WTC11 (cell line): Measurements from ENCODE around the gene PUS1. TPM values are rescaled to one million over a fixed set of nuclear protein-coding genes. Genes with fewer than 3 reads are reported as not detected.

ENCODE experiments used
- ATAC-seq: fragments of 200-7000 bp; cut with Tn5 transposase; 2 replicates; pipeline ENCODE4 v1.10.0; 2021; ENCODE audit warnings: mild to moderate bottlenecking, moderate library complexity
- CTCF ChIA-PET: fragments of 300-600 bp; sonication (Branson Sonifier 250); formaldehyde crosslinking; loops from one replicate; lab custom pipeline; 2021; ENCODE audit warnings: antibody characterized with exemption; lab: Charles Lee
- POLR2A ChIA-PET: fragments of 350-600 bp; sonication (Branson Sonifier 250); formaldehyde crosslinking; loops from one replicate; lab custom pipeline; 2021; ENCODE audit warnings: antibody characterized with exemption; lab: Charles Lee
- DNase-seq: peaks from one replicate; pipeline ENCODE4 v3.0.0; 2021; ENCODE audit warnings: low spot score
- H3K27ac Mint-ChIP-seq: 2 replicates; pipeline ENCODE4 v1.8.0; 2021; ENCODE audit warnings: mixed read lengths
- H3K27me3 Mint-ChIP-seq: 2 replicates; pipeline ENCODE4 v1.8.0; 2021; ENCODE audit warnings: low read depth, mild to moderate bottlenecking, moderate library complexity, mixed read lengths
- H3K36me3 Mint-ChIP-seq: 2 replicates; pipeline ENCODE4 v1.8.0; 2021; ENCODE audit warnings: mixed read lengths
- H3K4me1 Mint-ChIP-seq: 2 replicates; pipeline ENCODE4 v1.8.0; 2022; ENCODE audit warnings: mixed read lengths
- H3K4me3 Mint-ChIP-seq: 2 replicates; pipeline ENCODE4 v1.8.0; 2021; ENCODE audit warnings: mild to moderate bottlenecking, moderate library complexity, mixed read lengths
- H3K9me3 Mint-ChIP-seq: 2 replicates; pipeline ENCODE4 v1.8.0; 2021; ENCODE audit warnings: mixed read lengths
- FOXK1 ChIP-seq: sonication (generic); formaldehyde crosslinking; IDR thresholded peaks from 2 replicates; pipeline ENCODE4 v1.8.0; 2022; ENCODE audit warnings: mild to moderate bottlenecking, moderate library complexity, missing genetic modification reagents
- FOXP1 ChIP-seq: sonication (generic); formaldehyde crosslinking; IDR thresholded peaks from 2 replicates; pipeline ENCODE4 v1.8.0; 2022; ENCODE audit warnings: missing genetic modification reagents, mild to moderate bottlenecking, moderate library complexity, borderline replicate concordance
- JAZF1 ChIP-seq: fragments of 250-450 bp; sonication (Bioruptor Pico); IDR thresholded peaks from 2 replicates; pipeline ENCODE4 v1.9.0; 2021; ENCODE audit warnings: moderate library complexity, mild to moderate bottlenecking, inconsistent platforms
- NR2C2 ChIP-seq: sonication (generic); formaldehyde crosslinking; IDR thresholded peaks from 2 replicates; pipeline ENCODE4 v1.8.0; 2022; ENCODE audit warnings: mild to moderate bottlenecking, missing genetic modification reagents
- TCF7 ChIP-seq: sonication (generic); formaldehyde crosslinking; IDR thresholded peaks from 2 replicates; pipeline ENCODE4 v1.8.0; 2022; ENCODE audit warnings: mild to moderate bottlenecking, low read depth, missing genetic modification reagents, moderate library complexity
- ZNF138 ChIP-seq: sonication (generic); formaldehyde crosslinking; conservative IDR thresholded peaks from 2 replicates; pipeline ENCODE4 v1.8.1; 2022; ENCODE audit warnings: mild to moderate bottlenecking, moderate library complexity, missing genetic modification reagents
- ZNF396 ChIP-seq: fragments of 250-450 bp; sonication (Bioruptor Pico); IDR thresholded peaks from 2 replicates; pipeline ENCODE4 v1.8.0; 2021; ENCODE audit warnings: mild to moderate bottlenecking, moderate library complexity, borderline replicate concordance
- ZNF423 ChIP-seq: fragments of 250-450 bp; sonication (Bioruptor Pico); IDR thresholded peaks from 2 replicates; pipeline ENCODE4 v2.1.2; 2022; ENCODE audit warnings: mild to moderate bottlenecking, moderate library complexity
- ZNF671 ChIP-seq: fragments of 250-450 bp; sonication (Bioruptor Pico); IDR thresholded peaks from 2 replicates; pipeline ENCODE4 v1.8.0; 2021; ENCODE audit warnings: mild to moderate bottlenecking
- total RNA-seq: library from RNA; stranded (reverse); gene quantifications from 3 replicates; pipeline ENCODE4 v1.2.3, GENCODE V29; 2021
- TF ChIP-seq, protein P1 (sequence below): sonication (generic); formaldehyde crosslinking; IDR thresholded peaks from 2 replicates; pipeline ENCODE4 v1.8.1; 2022; ENCODE audit warnings: low read depth, mild to moderate bottlenecking, moderate library complexity, missing genetic modification reagents, borderline replicate concordance
- TF ChIP-seq, protein P2 (sequence below): sonication (generic); formaldehyde crosslinking; IDR thresholded peaks from 2 replicates; pipeline ENCODE4 v1.8.0; 2023; ENCODE audit warnings: mild to moderate bottlenecking, missing genetic modification reagents
- TF ChIP-seq, protein P3 (sequence below): sonication (generic); formaldehyde crosslinking; IDR thresholded peaks from 2 replicates; pipeline ENCODE4 v1.8.0; 2022; ENCODE audit warnings: mild to moderate bottlenecking, missing genetic modification reagents
- TF ChIP-seq, protein P4 (sequence below): sonication (generic); formaldehyde crosslinking; IDR thresholded peaks from 2 replicates; pipeline ENCODE4 v1.8.1; 2023; ENCODE audit warnings: mild to moderate bottlenecking, moderate library complexity, missing genetic modification reagents
- TF ChIP-seq, protein P5 (sequence below): sonication (generic); formaldehyde crosslinking; IDR thresholded peaks from 2 replicates; pipeline ENCODE4 v1.8.0; 2022; ENCODE audit warnings: mild to moderate bottlenecking, missing genetic modification reagents
- TF ChIP-seq, protein P6 (sequence below): sonication (generic); formaldehyde crosslinking; IDR thresholded peaks from 2 replicates; pipeline ENCODE4 v1.8.1; 2022; ENCODE audit warnings: low read depth, missing genetic modification reagents, borderline replicate concordance
- TF ChIP-seq, protein P7 (sequence below): sonication (generic); formaldehyde crosslinking; IDR thresholded peaks from 2 replicates; pipeline ENCODE4 v1.8.1; 2023; ENCODE audit warnings: mild to moderate bottlenecking, missing genetic modification reagents, borderline replicate concordance
- TF ChIP-seq, protein P8 (sequence below): sonication (generic); formaldehyde crosslinking; IDR thresholded peaks from 2 replicates; pipeline ENCODE4 v1.8.1; 2023; ENCODE audit warnings: mild to moderate bottlenecking, missing genetic modification reagents
- TF ChIP-seq, protein P9 (sequence below): sonication (generic); formaldehyde crosslinking; IDR thresholded peaks from 2 replicates; pipeline ENCODE4 v1.8.1; 2022; ENCODE audit warnings: mild to moderate bottlenecking, moderate library complexity, missing genetic modification reagents

The PUS1 gene
- total RNA-seq, 1 experiment from 2014 or later, result 97.4 TPM

DNA sequence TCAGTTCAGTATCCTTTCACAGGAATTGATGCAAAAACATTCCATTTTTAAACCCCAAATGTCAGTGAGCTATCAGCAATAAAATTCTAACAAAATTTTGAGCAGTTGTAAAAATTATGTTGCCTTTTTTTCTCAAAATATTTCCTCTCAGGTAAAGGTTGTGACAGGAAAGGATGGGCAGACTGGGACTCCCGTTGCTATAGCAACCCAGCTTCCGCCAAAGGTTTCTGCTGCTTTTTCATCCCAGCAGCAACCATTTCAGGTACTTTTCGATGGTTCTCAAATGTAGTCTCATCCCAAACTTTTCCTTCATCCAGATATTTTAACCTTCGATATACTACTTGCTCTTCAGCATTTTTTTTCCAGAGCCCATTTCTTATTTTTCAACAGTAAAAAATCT, 34.3 kb downstream of the PUS1 start:
- Mint-ChIP-seq H3K27ac (no peak overlapping the region), H3K4me1 (no peaks in the 10 kb centered on the region; the same call in none of the 2 replicates), H3K9me3 (no peaks in the 10 kb centered on the region)
- ATAC-seq (no peak), DNase-seq (no peak)
- CTCF ChIA-PET, result no interaction called here
- TF ChIP-seq ZNF138 (CRISPR knock-in tag), result no peak
- TF ChIP-seq ZNF423 (CRISPR knock-in tag), result no peak
- no peak for TF ChIP-seq TCF7
- TF ChIP-seq FOXP1 (CRISPR knock-in tag), result no peak
- TF ChIP-seq, protein P1, sequence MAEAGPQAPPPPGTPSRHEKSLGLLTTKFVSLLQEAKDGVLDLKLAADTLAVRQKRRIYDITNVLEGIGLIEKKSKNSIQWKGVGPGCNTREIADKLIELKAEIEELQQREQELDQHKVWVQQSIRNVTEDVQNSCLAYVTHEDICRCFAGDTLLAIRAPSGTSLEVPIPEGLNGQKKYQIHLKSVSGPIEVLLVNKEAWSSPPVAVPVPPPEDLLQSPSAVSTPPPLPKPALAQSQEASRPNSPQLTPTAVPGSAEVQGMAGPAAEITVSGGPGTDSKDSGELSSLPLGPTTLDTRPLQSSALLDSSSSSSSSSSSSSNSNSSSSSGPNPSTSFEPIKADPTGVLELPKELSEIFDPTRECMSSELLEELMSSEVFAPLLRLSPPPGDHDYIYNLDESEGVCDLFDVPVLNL (CRISPR knock-in tag), result no peak
- TF ChIP-seq NR2C2, result no peak
- TF ChIP-seq FOXK1, result no peak
- TF ChIP-seq, protein P2, sequence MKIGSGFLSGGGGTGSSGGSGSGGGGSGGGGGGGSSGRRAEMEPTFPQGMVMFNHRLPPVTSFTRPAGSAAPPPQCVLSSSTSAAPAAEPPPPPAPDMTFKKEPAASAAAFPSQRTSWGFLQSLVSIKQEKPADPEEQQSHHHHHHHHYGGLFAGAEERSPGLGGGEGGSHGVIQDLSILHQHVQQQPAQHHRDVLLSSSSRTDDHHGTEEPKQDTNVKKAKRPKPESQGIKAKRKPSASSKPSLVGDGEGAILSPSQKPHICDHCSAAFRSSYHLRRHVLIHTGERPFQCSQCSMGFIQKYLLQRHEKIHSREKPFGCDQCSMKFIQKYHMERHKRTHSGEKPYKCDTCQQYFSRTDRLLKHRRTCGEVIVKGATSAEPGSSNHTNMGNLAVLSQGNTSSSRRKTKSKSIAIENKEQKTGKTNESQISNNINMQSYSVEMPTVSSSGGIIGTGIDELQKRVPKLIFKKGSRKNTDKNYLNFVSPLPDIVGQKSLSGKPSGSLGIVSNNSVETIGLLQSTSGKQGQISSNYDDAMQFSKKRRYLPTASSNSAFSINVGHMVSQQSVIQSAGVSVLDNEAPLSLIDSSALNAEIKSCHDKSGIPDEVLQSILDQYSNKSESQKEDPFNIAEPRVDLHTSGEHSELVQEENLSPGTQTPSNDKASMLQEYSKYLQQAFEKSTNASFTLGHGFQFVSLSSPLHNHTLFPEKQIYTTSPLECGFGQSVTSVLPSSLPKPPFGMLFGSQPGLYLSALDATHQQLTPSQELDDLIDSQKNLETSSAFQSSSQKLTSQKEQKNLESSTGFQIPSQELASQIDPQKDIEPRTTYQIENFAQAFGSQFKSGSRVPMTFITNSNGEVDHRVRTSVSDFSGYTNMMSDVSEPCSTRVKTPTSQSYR (CRISPR knock-in tag), result no peak
- TF ChIP-seq, protein P3, sequence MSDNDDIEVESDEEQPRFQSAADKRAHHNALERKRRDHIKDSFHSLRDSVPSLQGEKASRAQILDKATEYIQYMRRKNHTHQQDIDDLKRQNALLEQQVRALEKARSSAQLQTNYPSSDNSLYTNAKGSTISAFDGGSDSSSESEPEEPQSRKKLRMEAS (CRISPR knock-in tag), result no peak
- TF ChIP-seq, protein P4, sequence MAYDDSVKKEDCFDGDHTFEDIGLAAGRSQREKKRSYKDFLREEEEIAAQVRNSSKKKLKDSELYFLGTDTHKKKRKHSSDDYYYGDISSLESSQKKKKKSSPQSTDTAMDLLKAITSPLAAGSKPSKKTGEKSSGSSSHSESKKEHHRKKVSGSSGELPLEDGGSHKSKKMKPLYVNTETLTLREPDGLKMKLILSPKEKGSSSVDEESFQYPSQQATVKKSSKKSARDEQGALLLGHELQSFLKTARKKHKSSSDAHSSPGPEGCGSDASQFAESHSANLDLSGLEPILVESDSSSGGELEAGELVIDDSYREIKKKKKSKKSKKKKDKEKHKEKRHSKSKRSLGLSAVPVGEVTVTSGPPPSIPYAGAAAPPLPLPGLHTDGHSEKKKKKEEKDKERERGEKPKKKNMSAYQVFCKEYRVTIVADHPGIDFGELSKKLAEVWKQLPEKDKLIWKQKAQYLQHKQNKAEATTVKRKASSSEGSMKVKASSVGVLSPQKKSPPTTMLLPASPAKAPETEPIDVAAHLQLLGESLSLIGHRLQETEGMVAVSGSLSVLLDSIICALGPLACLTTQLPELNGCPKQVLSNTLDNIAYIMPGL (CRISPR knock-in tag), result no peak
- TF ChIP-seq ZNF671 (CRISPR knock-in tag), result no peak
- TF ChIP-seq, all 79 proteins: peak for 0
- Mint-ChIP-seq H3K4me3 (no peak overlapping the region), H3K36me3 (peaks cover 7% of the 10 kb centered on the region), H3K27me3 (no peaks in the 10 kb centered on the region)
- POLR2A ChIA-PET, result no interaction called here

DNA sequence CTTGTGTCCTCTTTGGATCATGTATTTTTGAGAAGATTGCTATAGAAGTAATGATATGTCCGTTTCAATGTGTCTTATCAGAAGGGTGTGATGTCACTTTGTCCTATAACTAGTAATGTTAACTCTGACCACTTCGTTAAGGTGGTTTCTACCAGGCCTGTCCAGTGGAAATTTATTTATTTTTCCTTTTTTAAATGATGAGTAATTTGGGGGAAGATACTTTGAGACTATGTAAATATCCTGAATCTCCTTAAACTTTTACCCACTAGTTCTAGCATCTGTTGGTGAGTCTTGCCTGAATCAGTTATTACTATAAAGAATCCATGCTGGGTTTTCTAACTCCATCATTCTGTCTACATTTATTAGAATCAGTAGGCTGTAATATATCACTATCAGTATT, 36.0 kb downstream of the PUS1 start:
- H3K4me1 Mint-ChIP-seq, result no peaks in the 10 kb centered on the region
- no peaks in the 10 kb centered on the region for H3K27me3 Mint-ChIP-seq
- DNase-seq (no peak), ATAC-seq (no peak)
- POLR2A ChIA-PET, result no interaction called here
- no peak overlapping the region for H3K4me3 Mint-ChIP-seq
- no peaks in the 10 kb centered on the region for H3K9me3 Mint-ChIP-seq
- CTCF ChIA-PET, result no interaction called here
- peaks cover 7% of the 10 kb centered on the region for H3K36me3 Mint-ChIP-seq
- H3K27ac Mint-ChIP-seq, result no peak overlapping the region
- TF ChIP-seq ZNF396 (CRISPR knock-in tag), result no peak
- TF ChIP-seq, protein P5, sequence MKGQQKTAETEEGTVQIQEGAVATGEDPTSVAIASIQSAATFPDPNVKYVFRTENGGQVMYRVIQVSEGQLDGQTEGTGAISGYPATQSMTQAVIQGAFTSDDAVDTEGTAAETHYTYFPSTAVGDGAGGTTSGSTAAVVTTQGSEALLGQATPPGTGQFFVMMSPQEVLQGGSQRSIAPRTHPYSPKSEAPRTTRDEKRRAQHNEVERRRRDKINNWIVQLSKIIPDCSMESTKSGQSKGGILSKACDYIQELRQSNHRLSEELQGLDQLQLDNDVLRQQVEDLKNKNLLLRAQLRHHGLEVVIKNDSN (CRISPR knock-in tag), result no peak
- TF ChIP-seq, protein P6, sequence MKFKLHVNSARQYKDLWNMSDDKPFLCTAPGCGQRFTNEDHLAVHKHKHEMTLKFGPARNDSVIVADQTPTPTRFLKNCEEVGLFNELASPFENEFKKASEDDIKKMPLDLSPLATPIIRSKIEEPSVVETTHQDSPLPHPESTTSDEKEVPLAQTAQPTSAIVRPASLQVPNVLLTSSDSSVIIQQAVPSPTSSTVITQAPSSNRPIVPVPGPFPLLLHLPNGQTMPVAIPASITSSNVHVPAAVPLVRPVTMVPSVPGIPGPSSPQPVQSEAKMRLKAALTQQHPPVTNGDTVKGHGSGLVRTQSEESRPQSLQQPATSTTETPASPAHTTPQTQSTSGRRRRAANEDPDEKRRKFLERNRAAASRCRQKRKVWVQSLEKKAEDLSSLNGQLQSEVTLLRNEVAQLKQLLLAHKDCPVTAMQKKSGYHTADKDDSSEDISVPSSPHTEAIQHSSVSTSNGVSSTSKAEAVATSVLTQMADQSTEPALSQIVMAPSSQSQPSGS (CRISPR knock-in tag), result no peak
- TF ChIP-seq, protein P7, sequence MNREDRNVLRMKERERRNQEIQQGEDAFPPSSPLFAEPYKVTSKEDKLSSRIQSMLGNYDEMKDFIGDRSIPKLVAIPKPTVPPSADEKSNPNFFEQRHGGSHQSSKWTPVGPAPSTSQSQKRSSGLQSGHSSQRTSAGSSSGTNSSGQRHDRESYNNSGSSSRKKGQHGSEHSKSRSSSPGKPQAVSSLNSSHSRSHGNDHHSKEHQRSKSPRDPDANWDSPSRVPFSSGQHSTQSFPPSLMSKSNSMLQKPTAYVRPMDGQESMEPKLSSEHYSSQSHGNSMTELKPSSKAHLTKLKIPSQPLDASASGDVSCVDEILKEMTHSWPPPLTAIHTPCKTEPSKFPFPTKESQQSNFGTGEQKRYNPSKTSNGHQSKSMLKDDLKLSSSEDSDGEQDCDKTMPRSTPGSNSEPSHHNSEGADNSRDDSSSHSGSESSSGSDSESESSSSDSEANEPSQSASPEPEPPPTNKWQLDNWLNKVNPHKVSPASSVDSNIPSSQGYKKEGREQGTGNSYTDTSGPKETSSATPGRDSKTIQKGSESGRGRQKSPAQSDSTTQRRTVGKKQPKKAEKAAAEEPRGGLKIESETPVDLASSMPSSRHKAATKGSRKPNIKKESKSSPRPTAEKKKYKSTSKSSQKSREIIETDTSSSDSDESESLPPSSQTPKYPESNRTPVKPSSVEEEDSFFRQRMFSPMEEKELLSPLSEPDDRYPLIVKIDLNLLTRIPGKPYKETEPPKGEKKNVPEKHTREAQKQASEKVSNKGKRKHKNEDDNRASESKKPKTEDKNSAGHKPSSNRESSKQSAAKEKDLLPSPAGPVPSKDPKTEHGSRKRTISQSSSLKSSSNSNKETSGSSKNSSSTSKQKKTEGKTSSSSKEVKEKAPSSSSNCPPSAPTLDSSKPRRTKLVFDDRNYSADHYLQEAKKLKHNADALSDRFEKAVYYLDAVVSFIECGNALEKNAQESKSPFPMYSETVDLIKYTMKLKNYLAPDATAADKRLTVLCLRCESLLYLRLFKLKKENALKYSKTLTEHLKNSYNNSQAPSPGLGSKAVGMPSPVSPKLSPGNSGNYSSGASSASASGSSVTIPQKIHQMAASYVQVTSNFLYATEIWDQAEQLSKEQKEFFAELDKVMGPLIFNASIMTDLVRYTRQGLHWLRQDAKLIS, result no peak
- TF ChIP-seq, protein P8, sequence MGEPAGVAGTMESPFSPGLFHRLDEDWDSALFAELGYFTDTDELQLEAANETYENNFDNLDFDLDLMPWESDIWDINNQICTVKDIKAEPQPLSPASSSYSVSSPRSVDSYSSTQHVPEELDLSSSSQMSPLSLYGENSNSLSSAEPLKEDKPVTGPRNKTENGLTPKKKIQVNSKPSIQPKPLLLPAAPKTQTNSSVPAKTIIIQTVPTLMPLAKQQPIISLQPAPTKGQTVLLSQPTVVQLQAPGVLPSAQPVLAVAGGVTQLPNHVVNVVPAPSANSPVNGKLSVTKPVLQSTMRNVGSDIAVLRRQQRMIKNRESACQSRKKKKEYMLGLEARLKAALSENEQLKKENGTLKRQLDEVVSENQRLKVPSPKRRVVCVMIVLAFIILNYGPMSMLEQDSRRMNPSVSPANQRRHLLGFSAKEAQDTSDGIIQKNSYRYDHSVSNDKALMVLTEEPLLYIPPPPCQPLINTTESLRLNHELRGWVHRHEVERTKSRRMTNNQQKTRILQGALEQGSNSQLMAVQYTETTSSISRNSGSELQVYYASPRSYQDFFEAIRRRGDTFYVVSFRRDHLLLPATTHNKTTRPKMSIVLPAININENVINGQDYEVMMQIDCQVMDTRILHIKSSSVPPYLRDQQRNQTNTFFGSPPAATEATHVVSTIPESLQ (CRISPR knock-in tag), result no peak
- no peak for TF ChIP-seq JAZF1
- TF ChIP-seq, protein P9, sequence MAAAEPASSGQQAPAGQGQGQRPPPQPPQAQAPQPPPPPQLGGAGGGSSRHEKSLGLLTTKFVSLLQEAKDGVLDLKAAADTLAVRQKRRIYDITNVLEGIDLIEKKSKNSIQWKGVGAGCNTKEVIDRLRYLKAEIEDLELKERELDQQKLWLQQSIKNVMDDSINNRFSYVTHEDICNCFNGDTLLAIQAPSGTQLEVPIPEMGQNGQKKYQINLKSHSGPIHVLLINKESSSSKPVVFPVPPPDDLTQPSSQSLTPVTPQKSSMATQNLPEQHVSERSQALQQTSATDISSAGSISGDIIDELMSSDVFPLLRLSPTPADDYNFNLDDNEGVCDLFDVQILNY (CRISPR knock-in tag), result no peak
- TF ChIP-seq NR2C2, result no peak
